A549 (cell line): Measurements from ENCODE around the gene CTNNA1. TPM values are rescaled to one million over a fixed set of nuclear protein-coding genes. Genes with fewer than 3 reads are reported as not detected.

ENCODE experiments used
- ATAC-seq, 2 experiments: fragments of 200-7000 bp in 1 of 2; fragments of >200 bp in 1 of 2; cut with Nextera tagmentation in 1 of 2; cut with Tn5 transposase in 1 of 2; 3 replicates each; pipeline versions ENCODE4 v1.8.0 to v1.9.1; 2018 to 2020; ENCODE audit warnings: mild to moderate bottlenecking in 1 of 2, moderate library complexity in 1 of 2
- CTCF ChIA-PET: fragments of 300-600 bp; sonication (Branson Sonifier 250); formaldehyde crosslinking; extraction: SDS; loops from one replicate; lab custom pipeline; 2021; ENCODE audit warnings: antibody characterized with exemption, inconsistent platforms; lab: Yijun Ruan, JAX
- POLR2A ChIA-PET: fragments of 350-600 bp; formaldehyde crosslinking; extraction: SDS; loops from one replicate; lab custom pipeline; 2021; ENCODE audit warnings: antibody characterized with exemption, inconsistent platforms; lab: Yijun Ruan, JAX
- DNase-seq, 2 experiments: peaks; one replicate each; pipeline versions ENCODE4 v3.0.0 to v3.0.0-alpha.2; 2011 to 2016; ENCODE audit warnings: low read depth in 1 of 2, low spot score in 1 of 2
- FAIRE-seq: peaks from 2 replicates; lab custom pipeline; 2011; peaks lifted over from hg19 to GRCh38; lab: Jason Lieb, UNC
- H3K27ac ChIP-seq, 2 experiments: fragments of >200 bp; sonication (Bioruptor Twin); formaldehyde crosslinking; 3 replicates each; pipeline ENCODE4 v1.5.1; 2016 to 2017
- H3K4me1 ChIP-seq: fragments of >200 bp; sonication (Bioruptor Twin); formaldehyde crosslinking; 3 replicates; pipeline ENCODE4 v1.6.1; 2016
- H3K4me2 ChIP-seq: fragments of >200 bp; sonication (Bioruptor Twin); formaldehyde crosslinking; 3 replicates; pipeline ENCODE4 v1.6.1; 2016
- H3K4me3 ChIP-seq: fragments of >200 bp; sonication (Bioruptor Twin); formaldehyde crosslinking; 3 replicates; pipeline ENCODE4 v1.5.1; 2016
- H3K9me3 ChIP-seq: fragments of >200 bp; sonication (Bioruptor Twin); formaldehyde crosslinking; 3 replicates; pipeline ENCODE4 v1.6.1; 2016
- CHD2 ChIP-seq: fragments of 150-350 bp; IDR thresholded peaks from 2 replicates; pipeline ENCODE4 v1.6.1; 2014; ENCODE audit warnings: low read length; ENCODE audit not compliant: partially characterized antibody
- CHD4 ChIP-seq: fragments of 200-600 bp; sonication (generic); IDR thresholded peaks from 2 replicates; pipeline ENCODE4 v1.6.1; 2016; ENCODE audit warnings: antibody characterized with exemption, mild to moderate bottlenecking, borderline replicate concordance
- EHF ChIP-seq: fragments of 250-450 bp; sonication (Bioruptor Pico); IDR thresholded peaks from 2 replicates; pipeline ENCODE4 v1.5.0; 2020; ENCODE audit warnings: mild to moderate bottlenecking
- EHMT2 ChIP-seq: fragments of 200-600 bp; sonication (generic); IDR thresholded peaks from 2 replicates; pipeline ENCODE4 v1.6.1; 2016; ENCODE audit warnings: antibody characterized with exemption, low read depth, mild to moderate bottlenecking, moderate library complexity
- HDAC2 ChIP-seq: fragments of 200-600 bp; sonication (generic); IDR thresholded peaks from 2 replicates; pipeline ENCODE4 v1.6.1; 2016
- HOXB5 ChIP-seq: fragments of 250-450 bp; sonication (Bioruptor Pico); IDR thresholded peaks from 2 replicates; pipeline ENCODE4 v1.5.0; 2020; ENCODE audit warnings: mild to moderate bottlenecking, moderate library complexity
- JUN ChIP-seq, 2 experiments: fragments of >200 bp; sonication (Bioruptor Twin); formaldehyde crosslinking; IDR thresholded peaks; 2 replicates in 1 of 2; 3 replicates in 1 of 2; pipeline ENCODE4 v1.6.1; 2016 to 2017
- JUNB ChIP-seq: fragments of >200 bp; sonication (Bioruptor Twin); formaldehyde crosslinking; IDR thresholded peaks from 2 replicates; pipeline ENCODE4 v1.6.1; 2016
- NR3C1 ChIP-seq: fragments of >200 bp; sonication (Bioruptor Twin); formaldehyde crosslinking; IDR thresholded peaks from 3 replicates; pipeline ENCODE4 v1.6.1; 2017
- PHF8 ChIP-seq: fragments of 200-600 bp; sonication (generic); IDR thresholded peaks from 2 replicates; pipeline ENCODE4 v1.6.1; 2016; ENCODE audit warnings: low read depth, mild to moderate bottlenecking, antibody characterized with exemption, moderate library complexity, borderline replicate concordance
- SMC3 ChIP-seq: fragments of >200 bp; sonication (Bioruptor Twin); formaldehyde crosslinking; IDR thresholded peaks from 3 replicates; pipeline ENCODE4 v1.6.1; 2018; ENCODE audit warnings: inconsistent platforms
- ZFP36 ChIP-seq: fragments of 450-650 bp; IDR thresholded peaks from 2 replicates; pipeline ENCODE4 v1.6.1; 2014; ENCODE audit warnings: borderline replicate concordance; ENCODE audit not compliant: partially characterized antibody
- WGBS: methylation state at CpG from one replicate; pipeline ENCODE4 v1.1.6; 2017; ENCODE audit errors: missing lambda C conversion rate; 5-methylcytosine and 5-hydroxymethylcytosine counted together
- polyA plus RNA-seq, 4 experiments: library from polyadenylated mRNA; depleted of rRNA in 3 of 4; stranded (reverse); fragments of >200 nt; fragmentation: RNase III in 1 of 4; extraction: RNeasy Plus Mini Kit Qiagen cat#74134 plus additional on column Dnase treatment in 1 of 4; gene quantifications; 2 replicates in 3 of 4; 3 replicates in 1 of 4; pipeline ENCODE4 v1.2.3, GENCODE V29; 2011 to 2017
- TF ChIP-seq, protein P1 (sequence below): fragments of >200 bp; sonication (Bioruptor Twin); formaldehyde crosslinking; IDR thresholded peaks from 3 replicates; pipeline ENCODE4 v1.6.1; 2016
- TF ChIP-seq, protein P2 (sequence below): fragments of >200 bp; sonication (Bioruptor Twin); formaldehyde crosslinking; IDR thresholded peaks from 3 replicates; pipeline ENCODE4 v1.5.1; 2016
- TF ChIP-seq, protein P3 (sequence below): fragments of 200-600 bp; sonication (generic); IDR thresholded peaks from 2 replicates; pipeline ENCODE4 v1.6.1; 2016; ENCODE audit warnings: antibody characterized with exemption, mild to moderate bottlenecking, moderate library complexity
- TF ChIP-seq, protein P4 (sequence below): IDR thresholded peaks from 2 replicates; pipeline ENCODE4 v1.6.1; 2012
- TF ChIP-seq, protein P5 (sequence below): fragments of 250-450 bp; sonication (Bioruptor Pico); IDR thresholded peaks from 2 replicates; pipeline ENCODE4 v1.5.0; 2021; ENCODE audit warnings: mild to moderate bottlenecking, moderate library complexity, borderline replicate concordance

CTNNA1 gene
- polyA plus RNA-seq, 2 of the 4 experiments (the other 2 are of a cell fraction): 154 to 184 TPM

DNA sequence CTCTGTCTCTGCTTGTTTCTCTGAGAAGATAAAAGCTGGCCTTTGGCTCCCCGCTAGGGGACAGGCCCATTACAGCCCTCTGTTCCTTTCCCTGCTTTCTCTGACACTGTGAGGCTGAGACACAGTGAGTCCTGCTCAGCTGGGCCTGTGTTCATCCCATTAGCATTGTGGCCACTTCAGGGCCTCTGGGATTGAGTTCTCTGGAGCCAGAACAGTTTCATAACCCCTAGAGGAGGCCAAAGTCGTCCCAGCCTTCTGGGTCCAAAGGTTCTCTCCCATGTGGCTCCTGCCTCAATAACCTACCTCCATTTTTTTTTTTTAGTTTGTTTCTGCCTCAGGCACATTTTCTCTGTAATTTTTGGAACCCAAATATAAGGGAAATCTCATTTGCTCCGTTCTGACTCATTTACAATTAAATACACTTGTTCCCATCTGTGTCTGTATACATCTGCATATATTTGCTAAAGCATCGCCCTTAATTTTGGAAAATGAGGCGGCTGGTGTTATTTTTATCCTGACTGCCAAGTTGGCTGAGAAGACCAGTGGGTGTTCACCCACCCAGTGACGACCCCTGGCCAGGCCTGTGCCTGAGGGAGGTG lies 27.3 kb upstream of the CTNNA1 start:
- WGBS: 68% methylated on average over 6 of the region's 6 CpGs
- H3K27ac ChIP-seq: peak overlapping the region in 1 of 2 experiments; percentile 28; a peak in 1 of 6 replicates
- POLR2A ChIA-PET: no interaction called here
- H3K4me1 ChIP-seq: no peaks in the 10 kb centered on the region
- no peak for DNase-seq
- H3K9me3 ChIP-seq: no peaks in the 10 kb centered on the region
- CTCF ChIA-PET: interaction anchor here (1.0 to 1.4 kb wide), 2 partner anchors 12 to 78 kb away, joined by 3 read pairs; no protein-coding TSS in a partner anchor
- ATAC-seq: 0 out of 6 replicates have a peak, but pooled peaks of 1 of the 2 experiments have one; percentile 15
- no peak for FAIRE-seq
- no peak overlapping the region for H3K4me3 ChIP-seq
- TF ChIP-seq, protein P1, sequence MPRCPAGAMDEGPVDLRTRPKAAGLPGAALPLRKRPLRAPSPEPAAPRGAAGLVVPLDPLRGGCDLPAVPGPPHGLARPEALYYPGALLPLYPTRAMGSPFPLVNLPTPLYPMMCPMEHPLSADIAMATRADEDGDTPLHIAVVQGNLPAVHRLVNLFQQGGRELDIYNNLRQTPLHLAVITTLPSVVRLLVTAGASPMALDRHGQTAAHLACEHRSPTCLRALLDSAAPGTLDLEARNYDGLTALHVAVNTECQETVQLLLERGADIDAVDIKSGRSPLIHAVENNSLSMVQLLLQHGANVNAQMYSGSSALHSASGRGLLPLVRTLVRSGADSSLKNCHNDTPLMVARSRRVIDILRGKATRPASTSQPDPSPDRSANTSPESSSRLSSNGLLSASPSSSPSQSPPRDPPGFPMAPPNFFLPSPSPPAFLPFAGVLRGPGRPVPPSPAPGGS: no peak
- TF ChIP-seq, protein P2, sequence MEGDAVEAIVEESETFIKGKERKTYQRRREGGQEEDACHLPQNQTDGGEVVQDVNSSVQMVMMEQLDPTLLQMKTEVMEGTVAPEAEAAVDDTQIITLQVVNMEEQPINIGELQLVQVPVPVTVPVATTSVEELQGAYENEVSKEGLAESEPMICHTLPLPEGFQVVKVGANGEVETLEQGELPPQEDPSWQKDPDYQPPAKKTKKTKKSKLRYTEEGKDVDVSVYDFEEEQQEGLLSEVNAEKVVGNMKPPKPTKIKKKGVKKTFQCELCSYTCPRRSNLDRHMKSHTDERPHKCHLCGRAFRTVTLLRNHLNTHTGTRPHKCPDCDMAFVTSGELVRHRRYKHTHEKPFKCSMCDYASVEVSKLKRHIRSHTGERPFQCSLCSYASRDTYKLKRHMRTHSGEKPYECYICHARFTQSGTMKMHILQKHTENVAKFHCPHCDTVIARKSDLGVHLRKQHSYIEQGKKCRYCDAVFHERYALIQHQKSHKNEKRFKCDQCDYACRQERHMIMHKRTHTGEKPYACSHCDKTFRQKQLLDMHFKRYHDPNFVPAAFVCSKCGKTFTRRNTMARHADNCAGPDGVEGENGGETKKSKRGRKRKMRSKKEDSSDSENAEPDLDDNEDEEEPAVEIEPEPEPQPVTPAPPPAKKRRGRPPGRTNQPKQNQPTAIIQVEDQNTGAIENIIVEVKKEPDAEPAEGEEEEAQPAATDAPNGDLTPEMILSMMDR: no peak
- TF ChIP-seq HOXB5 (CRISPR knock-in tag) (no peak), EHF (CRISPR knock-in tag) (no peak), CHD2 (no peak), NR3C1 (no peak), JUN (IDR thresholded peaks at IDR 0.05) (no peak), CHD4 (no peak), ZFP36 (no peak), JUNB (no peak), HDAC2 (no peak), PHF8 (no peak), EHMT2 (no peak), SMC3 (no peak)
- TF ChIP-seq, protein P3, sequence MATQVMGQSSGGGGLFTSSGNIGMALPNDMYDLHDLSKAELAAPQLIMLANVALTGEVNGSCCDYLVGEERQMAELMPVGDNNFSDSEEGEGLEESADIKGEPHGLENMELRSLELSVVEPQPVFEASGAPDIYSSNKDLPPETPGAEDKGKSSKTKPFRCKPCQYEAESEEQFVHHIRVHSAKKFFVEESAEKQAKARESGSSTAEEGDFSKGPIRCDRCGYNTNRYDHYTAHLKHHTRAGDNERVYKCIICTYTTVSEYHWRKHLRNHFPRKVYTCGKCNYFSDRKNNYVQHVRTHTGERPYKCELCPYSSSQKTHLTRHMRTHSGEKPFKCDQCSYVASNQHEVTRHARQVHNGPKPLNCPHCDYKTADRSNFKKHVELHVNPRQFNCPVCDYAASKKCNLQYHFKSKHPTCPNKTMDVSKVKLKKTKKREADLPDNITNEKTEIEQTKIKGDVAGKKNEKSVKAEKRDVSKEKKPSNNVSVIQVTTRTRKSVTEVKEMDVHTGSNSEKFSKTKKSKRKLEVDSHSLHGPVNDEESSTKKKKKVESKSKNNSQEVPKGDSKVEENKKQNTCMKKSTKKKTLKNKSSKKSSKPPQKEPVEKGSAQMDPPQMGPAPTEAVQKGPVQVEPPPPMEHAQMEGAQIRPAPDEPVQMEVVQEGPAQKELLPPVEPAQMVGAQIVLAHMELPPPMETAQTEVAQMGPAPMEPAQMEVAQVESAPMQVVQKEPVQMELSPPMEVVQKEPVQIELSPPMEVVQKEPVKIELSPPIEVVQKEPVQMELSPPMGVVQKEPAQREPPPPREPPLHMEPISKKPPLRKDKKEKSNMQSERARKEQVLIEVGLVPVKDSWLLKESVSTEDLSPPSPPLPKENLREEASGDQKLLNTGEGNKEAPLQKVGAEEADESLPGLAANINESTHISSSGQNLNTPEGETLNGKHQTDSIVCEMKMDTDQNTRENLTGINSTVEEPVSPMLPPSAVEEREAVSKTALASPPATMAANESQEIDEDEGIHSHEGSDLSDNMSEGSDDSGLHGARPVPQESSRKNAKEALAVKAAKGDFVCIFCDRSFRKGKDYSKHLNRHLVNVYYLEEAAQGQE: no peak
- TF ChIP-seq, protein P4, sequence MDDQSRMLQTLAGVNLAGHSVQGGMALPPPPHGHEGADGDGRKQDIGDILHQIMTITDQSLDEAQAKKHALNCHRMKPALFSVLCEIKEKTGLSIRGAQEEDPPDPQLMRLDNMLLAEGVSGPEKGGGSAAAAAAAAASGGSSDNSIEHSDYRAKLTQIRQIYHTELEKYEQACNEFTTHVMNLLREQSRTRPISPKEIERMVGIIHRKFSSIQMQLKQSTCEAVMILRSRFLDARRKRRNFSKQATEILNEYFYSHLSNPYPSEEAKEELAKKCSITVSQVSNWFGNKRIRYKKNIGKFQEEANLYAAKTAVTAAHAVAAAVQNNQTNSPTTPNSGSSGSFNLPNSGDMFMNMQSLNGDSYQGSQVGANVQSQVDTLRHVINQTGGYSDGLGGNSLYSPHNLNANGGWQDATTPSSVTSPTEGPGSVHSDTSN: no peak
- TF ChIP-seq, protein P5, sequence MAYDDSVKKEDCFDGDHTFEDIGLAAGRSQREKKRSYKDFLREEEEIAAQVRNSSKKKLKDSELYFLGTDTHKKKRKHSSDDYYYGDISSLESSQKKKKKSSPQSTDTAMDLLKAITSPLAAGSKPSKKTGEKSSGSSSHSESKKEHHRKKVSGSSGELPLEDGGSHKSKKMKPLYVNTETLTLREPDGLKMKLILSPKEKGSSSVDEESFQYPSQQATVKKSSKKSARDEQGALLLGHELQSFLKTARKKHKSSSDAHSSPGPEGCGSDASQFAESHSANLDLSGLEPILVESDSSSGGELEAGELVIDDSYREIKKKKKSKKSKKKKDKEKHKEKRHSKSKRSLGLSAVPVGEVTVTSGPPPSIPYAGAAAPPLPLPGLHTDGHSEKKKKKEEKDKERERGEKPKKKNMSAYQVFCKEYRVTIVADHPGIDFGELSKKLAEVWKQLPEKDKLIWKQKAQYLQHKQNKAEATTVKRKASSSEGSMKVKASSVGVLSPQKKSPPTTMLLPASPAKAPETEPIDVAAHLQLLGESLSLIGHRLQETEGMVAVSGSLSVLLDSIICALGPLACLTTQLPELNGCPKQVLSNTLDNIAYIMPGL (CRISPR knock-in tag): no peak
- no peak overlapping the region for H3K4me2 ChIP-seq
